ENCODE results near the gene MRPL52. TPM values are rescaled to one million over a fixed set of nuclear protein-coding genes. Genes with fewer than 3 reads are reported as not detected.
A peak's percentile ranks its signal among the peaks of the same experiment; 100 is the strongest.
"Not testable (repeated sequence)": the region's sequence is repeated elsewhere in the genome, so short reads cannot be mapped to it uniquely, and the experiment has no call there.

Gene MRPL52
- total RNA-seq, 1 donor from 2014 or later: 36.8 TPM

DNA sequence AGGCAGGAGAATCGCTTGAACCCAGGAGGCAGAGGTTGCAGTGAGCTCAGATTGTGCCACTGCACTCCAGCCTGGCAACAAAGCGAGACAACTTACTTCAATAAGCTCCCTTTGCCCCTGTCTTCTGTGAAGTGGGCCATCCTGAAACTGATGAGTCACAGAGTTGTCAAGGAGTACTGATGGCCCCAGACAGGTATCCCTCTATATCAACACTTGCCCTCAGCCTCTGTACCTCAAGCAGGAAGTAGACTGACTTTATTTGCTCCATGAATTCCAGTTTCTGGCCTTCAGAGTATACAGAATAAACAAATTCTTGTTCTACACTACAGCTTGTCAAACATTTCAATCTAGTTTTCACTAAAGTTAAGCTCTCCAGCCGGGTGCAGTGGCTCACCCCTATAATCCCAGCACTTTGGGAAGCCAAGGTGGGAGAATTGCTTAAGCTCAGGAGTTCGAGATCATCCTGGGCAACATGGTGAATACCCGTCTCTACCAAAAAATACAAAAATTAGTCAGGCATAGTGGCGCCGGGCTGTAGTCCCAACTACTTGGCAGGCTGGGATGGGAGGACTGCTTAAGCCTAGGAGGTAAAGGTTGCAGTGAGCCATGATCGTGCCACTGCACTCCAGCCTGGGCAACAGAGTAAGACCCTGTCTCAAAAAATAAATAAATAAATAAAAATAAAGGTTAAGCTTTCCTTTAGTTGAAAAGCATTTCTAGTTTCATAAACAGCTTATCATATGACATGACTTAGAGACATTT lies 25.5 kb downstream of the MRPL52 start:
- DNase-seq: no peak

DNA sequence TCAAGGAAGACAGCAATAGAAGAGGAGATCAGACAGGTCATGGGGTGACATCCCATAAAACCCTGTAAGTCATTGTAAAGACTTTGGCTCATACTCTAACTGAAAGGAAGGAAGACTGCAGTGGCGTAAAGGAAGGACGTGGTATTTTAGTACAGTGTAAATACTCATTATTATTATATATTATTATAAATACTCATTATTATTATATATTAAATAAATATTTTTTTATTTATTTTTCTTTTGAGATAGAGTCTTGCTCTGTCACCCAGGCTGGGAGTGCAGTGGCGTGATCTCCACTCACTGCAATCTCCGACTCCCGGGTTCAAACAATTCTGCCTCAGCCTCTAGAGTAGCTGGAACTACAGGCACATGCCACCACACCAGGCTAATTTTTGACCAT lies 26.7 kb downstream of the MRPL52 start:
- DNase-seq: no peak

DNA sequence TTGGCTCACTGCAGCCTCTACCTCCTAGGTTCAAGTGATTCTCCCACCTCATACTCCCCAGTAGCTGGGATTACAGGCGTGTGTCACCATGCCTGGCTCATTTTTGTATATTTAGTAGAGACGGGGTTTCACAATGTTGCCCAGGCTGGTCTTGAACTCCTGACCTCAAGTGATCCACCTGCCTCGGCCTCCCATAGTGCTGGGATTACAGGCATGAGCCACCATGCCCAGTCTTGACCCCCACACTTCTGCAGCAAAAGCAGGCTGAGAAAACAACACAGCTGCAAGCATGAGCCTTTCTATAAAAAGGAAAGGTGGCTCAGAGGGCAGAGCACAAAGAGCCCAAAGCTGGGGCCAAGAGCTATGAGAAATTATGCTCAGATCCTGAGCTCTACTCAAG lies 30.7 kb downstream of the MRPL52 start:
- DNase-seq: not testable (repeated sequence)

DNA sequence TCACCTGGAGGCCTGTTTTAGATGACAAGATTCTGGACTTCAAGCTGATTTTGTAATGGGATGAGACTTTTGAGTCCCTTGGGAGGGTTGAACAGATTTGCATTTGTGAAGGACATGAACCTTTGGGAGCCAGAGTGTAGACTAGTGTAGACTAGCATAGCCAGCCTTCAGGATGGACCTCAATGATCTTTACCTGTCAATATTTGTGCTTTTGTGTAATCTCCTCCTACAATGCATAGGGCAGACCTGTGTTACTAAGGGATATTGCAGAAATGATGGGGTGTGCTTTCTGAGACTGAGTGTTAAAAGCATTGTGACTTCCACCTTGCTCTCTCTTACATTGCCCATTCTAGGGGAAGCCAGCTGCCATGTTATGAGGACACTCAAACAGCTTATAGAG lies 32.0 kb downstream of the MRPL52 start:
- no peak for DNase-seq

DNA sequence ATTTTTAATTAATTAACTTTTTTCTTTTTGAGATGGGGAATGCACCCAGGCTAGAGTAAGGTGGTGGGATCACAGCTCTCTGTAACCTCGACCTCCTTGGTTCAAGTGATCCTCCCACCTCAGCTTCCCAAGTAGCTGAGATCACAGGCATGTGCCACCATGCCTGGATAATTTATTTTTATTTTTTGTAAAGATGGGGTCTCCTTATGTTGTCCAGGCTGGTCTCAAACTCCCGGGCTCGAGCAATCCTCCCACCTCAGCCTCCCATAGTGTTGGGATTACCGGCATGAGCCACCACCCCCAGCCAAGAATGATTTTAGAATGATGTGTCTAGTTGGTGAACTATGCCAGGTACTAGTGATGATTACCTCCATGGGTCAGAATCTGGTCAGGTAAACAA lies 35.3 kb downstream of the MRPL52 start:
- DNase-seq: no peak

DNA sequence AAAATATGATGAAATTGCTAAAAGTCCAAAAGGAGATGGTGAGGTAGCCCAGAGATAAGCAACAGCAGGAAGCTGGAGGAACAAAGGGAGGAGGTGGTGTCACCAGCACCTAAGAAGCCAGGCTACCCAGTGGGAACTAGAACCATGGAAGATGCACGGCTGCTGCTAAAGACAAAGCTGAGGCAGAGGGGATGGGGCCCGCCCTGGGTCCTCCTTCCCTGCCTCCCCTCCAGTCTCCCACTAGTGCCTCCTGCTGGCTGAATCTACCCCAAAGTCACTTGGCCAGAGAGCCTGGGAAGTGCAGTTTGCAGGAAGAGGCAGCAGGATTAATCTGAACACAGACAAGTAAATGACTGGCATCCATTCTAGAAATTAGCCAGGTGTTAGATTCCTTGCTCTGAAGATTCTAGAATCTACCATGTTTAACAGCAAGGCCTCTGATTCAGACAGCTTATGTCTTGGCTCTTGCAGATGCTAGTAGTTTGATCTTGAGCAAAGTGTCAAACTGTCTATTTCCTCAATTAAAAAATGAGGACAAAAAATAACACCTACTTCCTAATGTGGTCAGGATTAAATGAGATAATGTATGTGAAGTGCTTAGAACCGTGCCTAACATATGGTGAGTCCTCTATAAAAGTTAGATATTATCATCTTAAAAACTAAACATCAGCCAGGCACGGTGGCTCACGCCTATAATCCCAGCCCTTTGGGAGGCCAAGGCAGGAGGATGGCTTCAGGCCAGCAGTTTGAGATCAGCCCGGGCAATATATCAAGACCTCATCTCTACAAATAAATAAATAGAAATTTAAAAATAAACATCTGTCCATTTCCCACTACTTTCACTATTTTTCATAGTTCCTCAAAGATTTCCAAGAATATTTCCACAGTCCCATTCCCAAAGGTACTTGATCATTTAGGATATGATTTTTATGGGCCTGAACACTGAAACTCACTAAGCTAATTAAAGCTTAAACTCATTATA lies 36.0 kb downstream of the MRPL52 start:
- no peak for DNase-seq

DNA sequence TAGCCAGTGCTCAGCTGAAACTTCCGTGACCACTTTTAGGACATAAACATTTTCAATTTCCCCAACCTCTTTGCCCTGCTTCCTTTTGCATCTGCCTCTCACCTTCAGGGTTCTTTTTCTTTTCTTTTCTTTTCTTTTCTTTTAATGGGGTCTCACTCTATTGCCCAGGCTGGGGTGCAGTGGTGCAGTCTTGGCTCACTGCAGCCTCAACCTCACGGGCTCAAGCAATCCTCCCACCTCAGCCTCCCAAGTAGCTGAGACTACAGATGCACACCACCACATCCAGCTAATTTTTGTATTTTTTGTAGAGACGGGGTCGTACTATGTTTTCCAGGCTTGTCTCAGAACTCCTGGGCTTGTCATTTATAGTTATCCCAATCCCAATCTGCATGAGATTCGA lies 37.2 kb downstream of the MRPL52 start:
- DNase-seq: no peak

DNA sequence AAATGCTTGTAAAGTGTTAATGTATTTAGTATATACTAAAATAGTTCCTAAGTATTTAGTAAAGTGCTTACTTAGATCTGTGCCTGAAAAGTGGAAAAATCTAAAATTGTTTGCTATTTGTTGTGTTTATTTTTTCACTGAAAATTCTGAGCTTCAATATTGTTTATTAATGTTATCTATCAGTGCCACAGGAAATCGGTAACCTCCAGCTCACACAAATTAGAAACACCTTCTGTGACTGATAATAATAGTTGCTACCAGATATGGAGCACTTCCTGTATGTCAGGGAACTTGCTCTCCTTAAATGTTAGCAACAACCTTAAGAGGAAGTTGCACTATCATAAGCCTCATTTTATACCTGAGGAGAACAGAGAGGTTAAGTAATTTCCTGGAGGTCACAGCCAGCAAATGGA lies 41.1 kb downstream of the MRPL52 start:
- no peak for DNase-seq

DNA sequence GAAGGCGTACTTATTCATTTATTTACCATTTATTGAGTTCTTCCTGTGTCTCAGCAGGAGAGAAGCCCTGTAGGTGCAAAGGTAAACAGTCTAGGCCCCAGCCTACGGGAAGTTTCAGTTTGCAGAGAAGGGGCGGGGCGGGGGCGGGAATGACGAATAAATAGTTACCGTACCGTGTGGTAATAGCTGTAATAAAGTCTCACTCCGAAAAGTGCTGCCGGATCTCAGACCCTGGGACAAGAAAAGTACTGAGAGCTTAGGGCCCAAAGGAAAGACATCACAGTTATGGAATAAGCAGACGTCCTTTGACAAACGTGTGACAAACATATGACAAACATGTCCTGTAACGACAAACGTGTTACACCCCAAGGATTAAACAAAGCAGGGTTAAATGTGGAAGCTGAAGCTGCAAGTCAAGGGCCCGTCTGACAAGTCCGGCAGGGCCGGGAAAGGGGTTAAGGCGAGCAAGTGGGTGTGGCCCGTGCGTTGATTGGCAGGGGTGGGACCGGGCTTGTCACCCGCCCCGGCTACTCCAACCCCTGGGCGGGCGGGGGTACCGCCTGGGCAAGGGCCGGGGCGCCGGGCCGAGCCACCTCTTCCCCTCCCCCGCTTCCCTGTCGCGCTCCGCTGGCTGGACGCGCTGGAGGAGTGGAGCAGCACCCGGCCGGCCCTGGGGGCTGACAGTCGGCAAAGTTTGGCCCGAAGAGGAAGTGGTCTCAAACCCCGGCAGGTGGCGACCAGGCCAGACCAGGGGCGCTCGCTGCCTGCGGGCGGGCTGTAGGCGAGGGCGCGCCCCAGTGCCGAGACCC lies 41.7 kb downstream of the MRPL52 start, which contains the start of gene LRP10:
TSS of gene LRP10 (plus strand) at position 517 of the 809 bp plus-strand sequence. CDS start 564 bp downstream, outside the sequence.
- DNase-seq: peak; percentile 95

DNA sequence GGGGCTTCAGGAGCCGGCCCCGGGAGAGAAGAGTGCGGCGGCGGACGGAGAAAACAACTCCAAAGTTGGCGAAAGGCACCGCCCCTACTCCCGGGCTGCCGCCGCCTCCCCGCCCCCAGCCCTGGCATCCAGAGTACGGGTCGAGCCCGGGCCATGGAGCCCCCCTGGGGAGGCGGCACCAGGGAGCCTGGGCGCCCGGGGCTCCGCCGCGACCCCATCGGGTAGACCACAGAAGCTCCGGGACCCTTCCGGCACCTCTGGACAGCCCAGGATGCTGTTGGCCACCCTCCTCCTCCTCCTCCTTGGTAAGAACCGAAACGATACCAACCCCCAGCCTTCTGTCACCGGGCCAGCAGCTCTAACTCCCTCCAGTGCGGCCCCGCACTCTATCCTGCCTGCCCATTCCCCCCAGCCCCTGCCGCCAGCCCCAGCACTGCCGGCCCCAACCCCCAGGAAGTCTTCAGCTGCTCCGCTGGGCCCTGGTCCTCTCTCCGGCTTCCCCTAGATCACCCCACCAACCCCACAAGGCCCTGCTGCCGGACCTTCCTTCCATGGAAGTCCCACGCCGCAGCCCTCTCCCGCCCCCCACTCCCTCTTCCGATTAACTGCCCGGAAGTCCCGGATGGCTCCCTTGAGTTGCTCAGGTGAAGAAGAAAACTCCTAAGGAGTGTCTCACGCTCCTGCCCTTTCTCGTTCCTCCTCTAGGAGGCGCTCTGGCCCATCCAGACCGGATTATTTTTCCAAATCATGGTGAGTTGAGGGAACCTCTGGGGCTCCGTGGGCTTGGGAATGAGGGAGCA lies 42.5 kb downstream of the MRPL52 start:
- peak; percentile 95 for DNase-seq

DNA sequence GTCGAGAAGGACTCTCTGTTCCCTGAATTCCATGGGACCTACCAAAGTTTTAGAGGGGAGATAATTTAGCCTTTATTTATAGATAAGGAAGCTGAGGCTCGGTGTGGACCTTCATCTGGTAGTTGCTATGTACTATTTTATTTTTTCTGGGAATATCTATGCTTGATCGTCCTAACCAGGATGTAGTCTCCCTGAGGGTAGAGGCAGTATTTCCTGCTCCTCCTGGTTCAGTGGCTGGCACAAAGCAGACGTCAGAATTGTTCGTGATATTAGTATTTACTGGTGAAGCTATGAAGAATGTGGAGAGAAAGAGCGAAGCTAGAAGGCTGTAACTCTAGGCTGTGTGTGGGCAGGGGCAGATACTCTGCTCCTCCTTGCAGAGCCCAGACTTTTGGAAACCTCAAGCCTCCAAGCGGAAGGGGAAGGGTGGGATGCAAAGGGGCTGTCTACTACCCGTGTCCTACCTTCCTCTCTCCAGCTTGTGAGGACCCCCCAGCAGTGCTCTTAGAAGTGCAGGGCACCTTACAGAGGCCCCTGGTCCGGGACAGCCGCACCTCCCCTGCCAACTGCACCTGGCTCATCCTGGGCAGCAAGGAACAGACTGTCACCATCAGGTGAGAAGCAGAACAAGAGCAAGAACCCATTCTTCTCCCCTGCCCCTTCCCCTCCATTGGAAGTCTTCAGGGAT lies 43.3 kb downstream of the MRPL52 start:
- no peak for DNase-seq

DNA sequence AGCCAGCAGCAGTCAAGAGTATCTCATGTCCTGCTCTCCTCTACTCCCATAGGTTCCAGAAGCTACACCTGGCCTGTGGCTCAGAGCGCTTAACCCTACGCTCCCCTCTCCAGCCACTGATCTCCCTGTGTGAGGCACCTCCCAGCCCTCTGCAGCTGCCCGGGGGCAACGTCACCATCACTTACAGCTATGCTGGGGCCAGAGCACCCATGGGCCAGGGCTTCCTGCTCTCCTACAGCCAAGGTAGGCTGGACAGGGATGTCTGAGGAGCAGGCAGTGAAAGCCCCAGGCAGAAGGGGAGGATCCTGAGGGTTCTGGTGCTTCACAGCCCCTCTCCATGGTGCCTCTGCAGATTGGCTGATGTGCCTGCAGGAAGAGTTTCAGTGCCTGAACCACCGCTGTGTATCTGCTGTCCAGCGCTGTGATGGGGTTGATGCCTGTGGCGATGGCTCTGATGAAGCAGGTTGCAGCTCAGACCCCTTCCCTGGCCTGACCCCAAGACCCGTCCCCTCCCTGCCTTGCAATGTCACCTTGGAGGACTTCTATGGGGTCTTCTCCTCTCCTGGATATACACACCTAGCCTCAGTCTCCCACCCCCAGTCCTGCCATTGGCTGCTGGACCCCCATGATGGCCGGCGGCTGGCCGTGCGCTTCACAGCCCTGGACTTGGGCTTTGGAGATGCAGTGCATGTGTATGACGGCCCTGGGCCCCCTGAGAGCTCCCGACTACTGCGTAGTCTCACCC lies 45.5 kb downstream of the MRPL52 start:
- no peak for DNase-seq

DNA sequence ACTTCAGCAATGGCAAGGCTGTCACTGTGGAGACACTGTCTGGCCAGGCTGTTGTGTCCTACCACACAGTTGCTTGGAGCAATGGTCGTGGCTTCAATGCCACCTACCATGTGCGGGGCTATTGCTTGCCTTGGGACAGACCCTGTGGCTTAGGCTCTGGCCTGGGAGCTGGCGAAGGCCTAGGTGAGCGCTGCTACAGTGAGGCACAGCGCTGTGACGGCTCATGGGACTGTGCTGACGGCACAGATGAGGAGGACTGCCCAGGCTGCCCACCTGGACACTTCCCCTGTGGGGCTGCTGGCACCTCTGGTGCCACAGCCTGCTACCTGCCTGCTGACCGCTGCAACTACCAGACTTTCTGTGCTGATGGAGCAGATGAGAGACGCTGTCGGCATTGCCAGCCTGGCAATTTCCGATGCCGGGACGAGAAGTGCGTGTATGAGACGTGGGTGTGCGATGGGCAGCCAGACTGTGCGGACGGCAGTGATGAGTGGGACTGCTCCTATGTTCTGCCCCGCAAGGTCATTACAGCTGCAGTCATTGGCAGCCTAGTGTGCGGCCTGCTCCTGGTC lies 46.1 kb downstream of the MRPL52 start:
- DNase-seq: no peak

DNA sequence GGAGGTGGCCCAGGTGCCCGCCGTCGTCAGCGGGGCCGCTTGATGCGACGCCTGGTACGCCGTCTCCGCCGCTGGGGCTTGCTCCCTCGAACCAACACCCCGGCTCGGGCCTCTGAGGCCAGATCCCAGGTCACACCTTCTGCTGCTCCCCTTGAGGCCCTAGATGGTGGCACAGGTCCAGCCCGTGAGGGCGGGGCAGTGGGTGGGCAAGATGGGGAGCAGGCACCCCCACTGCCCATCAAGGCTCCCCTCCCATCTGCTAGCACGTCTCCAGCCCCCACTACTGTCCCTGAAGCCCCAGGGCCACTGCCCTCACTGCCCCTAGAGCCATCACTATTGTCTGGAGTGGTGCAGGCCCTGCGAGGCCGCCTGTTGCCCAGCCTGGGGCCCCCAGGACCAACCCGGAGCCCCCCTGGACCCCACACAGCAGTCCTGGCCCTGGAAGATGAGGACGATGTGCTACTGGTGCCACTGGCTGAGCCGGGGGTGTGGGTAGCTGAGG lies 47.4 kb downstream of the MRPL52 start:
- DNase-seq: no peak

DNA sequence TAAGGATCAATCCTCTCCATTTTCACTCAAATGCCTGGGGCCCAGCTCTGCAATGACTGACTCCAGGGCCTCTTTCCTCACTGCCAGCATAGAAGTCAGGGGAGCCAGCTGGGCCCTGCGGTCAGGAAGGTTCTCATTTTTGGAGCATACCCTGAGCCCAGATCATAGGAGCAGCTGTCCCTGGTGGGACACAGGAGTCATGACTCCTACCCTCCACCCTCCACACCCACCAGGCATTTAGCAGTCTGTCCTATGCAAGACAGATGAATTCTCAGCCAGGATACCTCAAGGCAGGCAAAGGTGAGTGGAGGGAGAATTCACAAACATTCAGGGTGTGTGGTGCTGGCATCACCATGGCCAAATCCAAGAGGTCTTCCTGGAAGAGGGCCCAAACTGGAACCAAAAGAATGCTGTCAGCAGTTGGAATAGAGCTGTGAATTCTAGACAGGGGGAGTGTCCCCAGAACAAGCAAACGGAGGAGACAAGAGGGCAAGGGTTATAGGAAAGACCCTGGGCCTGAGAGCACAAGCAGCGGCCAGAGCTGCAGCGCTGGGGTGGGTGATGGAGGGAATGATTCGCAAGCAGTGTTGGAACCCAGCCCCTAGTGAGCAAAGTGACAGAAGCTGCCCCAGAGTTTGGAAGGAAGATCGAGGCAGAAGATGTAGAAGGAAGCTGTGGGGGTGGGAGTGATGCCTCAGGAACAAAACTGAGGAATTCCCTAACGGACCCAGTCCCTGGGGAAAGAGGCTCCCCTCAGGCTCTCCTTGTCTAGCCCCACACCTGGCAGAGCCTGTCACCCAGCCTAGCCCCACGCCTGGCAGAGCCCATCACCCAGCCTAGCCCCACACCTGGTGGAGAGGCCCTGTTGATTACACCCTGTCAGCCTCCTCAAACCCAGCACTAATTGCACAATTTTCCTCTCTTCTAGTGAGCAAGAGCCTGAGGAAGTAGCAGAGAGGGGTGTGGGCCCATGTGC lies 48.9 kb downstream of the MRPL52 start:
- DNase-seq: no peak

DNA sequence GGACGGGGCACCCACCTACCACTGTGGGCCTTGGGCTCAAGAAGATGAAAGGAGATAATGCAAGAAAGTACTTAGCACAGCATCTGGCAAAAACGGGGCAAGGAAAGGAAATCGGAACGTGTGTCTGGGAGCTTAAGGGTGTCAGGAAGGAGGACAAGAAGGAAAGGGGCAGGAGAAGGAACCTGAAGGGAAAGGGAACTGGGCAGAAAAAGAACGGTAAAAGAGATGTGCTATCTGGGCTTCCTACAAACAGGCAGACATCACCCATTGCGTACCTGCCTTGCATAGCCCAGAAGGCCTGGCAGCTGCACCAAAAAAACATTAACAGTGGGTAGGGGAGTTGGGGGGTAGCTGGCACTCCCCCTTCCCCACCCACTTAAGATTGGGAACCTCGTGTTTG lies 52.4 kb downstream of the MRPL52 start:
- DNase-seq: no peak

DNA sequence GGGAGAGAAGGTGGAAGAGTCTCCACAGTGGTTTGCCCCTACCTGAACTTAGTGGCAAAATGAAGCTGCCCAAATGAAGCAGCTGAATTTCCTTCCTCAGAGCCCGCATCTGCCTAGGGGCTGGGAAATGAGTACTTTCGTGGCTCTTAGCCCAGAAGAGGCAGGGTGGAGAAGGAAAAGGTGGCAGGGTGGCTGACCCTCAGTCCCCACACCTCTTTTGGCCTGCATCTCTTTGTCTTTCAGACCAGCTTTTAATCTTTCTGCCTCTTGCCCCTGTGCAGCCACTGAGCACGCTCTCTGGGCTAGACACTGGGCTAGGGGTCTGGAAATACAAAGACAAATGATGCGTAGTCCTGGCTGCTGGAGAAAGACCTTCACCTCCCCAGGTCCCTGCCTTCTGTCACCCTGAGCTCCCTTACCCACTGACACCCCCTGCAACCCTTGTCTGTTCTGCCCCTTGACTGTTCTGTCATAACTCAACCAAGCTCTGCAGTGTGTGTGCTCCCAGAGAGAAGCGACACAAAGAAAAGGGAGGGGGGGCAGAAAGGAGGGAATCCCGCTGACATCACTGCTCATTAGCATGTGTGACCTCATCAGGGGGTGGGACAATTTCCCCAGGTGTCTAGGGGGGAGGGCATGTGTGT lies 53.0 kb downstream of the MRPL52 start:
- peak; percentile 77 for DNase-seq
